ENCODE data around the gene CLDN4.
"Not testable (repeated sequence)": the region's sequence is repeated elsewhere in the genome, so short reads cannot be mapped to it uniquely, and the experiment has no call there.

CLDN4 gene

DNA sequence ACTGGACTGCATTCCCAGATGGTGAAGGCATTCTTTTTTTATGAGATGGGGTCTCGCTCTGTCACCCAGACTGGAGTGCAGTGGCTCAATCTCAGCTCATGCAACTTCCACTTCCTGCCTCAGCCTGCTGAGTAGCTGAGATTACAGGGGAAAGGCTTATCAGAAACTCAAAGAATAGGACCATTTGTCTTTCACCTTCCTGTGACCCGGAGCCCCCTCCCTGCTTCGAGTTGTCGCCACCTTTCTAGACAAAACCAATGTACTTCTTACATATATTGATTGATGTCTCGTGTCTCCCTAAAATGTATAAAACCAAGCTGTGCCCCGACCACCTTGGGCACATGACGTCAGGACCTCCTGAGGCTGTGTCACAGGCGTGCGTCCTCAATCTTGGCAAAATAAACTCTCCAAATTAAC, 13.3 kb downstream of the CLDN4 start:
- no peak for DNase-seq

- peak; percentile 77 for DNase-seq
These were observed 14.2 kb downstream of the CLDN4 start for GRCh38 chr7:73844848-73845460.

DNA sequence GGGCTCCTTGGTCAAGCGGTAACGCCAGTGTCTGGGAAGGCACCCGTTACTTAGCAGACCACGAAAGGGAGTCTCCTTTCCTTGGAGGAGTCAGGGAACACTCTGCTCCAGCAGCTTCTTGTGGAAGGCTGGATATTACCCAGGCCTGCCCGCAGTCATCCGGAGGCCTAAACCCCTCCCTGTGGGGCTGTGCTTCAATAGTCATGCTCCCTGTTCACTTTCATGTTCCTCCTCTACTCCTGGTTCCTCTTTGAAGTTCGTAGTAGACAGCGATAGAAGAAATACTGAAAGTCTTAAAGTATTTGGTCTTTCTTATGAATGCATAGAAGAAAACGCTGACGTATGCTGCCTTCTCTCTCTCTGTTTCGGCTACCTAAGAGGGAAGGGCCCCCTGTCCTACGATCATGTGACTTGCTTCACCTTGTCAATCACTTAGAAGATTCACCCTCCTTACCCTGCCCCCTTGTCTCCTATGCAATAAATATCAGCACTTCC, 15.0 kb downstream of the CLDN4 start:
- not testable (repeated sequence) for DNase-seq

GRCh38 chr7:73847941-73848723, 17.3 kb downstream of the CLDN4 start:
- DNase-seq = no peak

DNA sequence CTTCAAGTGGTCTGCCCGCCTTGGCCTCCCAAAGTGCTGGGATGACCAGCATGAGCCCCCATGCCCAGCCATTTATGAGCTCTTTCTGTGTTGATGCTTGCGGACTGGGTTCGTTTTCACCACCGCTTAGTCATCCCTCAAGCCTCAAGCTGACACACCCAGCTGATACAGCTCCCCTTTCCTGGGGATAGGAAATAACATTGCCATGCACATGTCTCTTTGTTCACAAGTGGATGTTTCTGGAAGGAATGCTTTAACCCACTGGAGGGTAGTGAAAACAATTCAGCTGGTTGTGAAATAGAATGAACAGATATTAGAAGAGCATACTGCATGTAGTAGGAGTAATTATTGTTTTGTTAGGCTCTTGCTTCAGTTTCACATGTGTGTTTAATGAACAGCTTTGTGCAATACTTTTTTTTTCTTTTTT, 20.0 kb downstream of the CLDN4 start:
- DNase-seq = peak; percentile 98

DNA sequence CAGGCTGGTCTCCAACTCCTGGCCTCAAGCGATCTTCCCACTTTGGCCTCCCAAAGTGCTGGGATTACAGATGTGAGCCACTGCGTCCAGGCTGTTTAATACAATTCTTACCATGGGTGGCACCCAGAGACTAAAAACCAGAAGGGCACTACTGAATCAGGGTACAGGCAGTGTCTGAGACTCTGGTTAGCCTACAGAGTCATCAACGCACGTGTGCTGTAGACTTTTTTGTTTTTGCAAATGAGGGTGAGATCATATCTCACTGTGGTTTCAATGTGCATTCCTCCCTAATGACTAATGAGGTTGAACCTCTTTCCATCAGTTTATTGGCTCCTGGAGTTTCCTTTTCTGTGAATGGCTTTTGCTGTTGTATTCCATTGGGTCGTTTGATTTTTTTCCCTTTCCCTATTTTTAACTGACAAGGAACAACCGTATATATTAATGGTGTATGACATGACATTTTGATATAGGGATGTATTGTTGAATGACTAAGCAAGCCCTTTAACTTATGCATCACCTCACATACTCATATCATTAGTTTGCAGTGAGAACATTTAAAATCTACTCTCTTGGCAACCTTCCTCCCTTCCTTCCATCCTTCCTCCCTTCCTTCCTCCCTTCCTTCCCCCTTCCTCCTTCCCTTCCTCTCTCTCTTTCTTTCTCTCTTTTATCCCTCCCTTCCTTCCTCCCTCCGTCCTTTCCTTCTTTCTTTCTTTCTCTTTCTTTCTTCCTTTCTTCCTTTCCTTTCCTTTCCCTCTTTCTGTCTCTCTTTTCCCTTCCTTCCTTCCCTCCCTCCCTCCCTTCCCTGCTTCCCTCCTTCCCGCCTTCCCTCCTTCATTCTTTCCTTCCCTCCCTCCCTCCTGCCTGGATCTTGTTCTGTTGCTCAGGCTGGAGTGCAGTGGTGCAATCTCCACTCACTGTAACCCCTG, 20.9 kb downstream of the CLDN4 start:
- peak; percentile 98 for DNase-seq

DNA sequence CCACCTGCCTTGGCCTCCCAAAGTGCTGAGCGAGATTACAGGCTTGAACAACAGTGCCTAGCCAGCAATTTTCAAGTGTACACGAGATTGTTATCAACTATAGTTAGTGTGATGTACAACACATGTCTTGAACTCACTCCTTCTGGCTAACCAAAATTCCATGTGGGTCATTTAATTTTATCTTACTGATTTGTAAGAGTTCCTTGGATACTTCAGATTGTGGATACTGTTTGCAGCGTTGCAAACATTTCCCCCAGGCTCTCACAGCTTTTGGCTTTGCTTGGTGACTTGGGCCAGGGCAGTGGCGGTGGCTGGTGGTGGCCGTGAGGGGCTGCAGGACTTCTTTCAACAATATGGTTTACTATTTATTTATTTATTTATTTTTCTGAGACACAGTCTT, 21.7 kb downstream of the CLDN4 start:
- no peak for DNase-seq

GRCh38 chr7:73856941-73857340, 26.1 kb downstream of the CLDN4 start:
- DNase-seq = no peak

DNA sequence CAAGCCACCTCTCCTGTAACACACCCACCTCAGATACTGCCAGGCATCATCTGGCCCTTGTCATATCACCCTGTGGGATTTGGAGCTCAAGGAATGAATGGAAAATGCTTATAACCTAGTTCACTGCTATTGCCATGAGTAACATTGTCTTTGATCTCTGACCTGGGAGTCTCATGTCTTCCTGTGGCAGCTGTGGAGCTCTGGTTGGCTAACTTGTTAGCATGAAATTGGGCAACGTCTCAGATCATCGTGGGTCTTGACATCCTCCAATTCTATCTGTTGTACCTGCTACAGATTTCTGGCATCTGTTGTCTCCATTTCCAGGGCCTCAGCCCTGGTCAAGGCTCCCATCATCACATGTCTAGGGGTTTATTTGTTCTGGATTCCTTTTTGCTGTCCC, 28.0 kb downstream of the CLDN4 start:
- no peak for DNase-seq

- DNase-seq = no peak
These were observed 30.1 kb downstream of the CLDN4 start, which contains the start of gene TMEM270 for GRCh38 chr7:73860859-73861258. Gene TMEM270 (plus strand): TSS chr7:73861159. CDS start chr7:73861195, 36 bp downstream.

DNA sequence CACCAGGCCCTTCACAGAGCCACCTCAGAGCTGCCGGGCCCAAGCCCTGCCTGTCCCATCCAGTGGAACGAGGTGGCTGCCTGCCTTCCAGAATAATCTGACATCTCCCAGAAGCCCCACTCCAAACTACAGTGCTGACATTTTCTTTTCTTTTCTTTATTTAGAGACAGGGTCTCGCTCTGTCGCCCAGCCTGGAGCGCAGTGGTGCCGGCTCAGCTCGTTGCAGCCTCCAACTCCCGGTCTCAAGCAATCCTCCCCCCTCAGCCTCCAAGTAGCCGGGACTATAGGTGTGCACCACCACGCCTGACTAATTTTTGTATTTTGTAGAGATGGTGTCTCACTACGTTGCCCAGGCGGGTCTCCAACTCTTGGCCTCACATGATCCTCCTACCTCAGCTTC, 30.5 kb downstream of the CLDN4 start:
- no peak for DNase-seq

- no peak for DNase-seq
These were observed 34.4 kb downstream of the CLDN4 start for GRCh38 chr7:73864981-73865711.

DNA sequence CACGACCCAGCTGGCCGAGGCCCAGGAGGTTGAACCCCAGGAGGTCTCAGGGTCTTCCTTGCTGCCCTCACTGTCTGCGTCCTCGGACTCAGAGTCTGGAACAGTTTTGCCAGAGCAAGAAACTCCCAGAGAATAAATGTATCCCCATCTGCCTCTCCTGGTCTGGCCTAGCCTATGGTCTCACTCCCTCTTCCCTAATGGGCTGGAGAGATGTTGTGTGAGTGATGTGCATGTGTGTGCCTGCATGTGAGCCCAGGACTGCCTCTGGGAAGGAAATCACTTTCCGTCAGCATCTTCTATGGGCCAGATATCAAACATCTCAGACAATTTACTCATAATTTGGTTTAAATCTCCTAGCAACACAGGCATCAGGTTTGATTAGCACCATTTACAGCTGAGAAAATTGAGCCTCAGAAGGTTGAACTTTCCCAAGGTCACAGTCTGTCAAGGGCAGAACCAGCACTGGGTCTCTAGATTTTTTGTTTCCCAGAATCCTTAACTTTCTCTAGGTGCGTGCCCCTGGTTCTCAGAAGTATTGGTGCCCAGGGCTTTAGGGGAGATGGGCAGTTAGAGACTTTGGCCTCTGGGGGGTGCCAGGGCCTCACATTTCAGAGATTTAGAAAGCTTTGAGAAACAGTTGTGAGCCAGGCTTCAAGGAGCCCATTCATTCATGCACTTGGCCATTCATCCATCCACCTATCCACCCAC, 35.1 kb downstream of the CLDN4 start:
- DNase-seq = peak; percentile 67

DNA sequence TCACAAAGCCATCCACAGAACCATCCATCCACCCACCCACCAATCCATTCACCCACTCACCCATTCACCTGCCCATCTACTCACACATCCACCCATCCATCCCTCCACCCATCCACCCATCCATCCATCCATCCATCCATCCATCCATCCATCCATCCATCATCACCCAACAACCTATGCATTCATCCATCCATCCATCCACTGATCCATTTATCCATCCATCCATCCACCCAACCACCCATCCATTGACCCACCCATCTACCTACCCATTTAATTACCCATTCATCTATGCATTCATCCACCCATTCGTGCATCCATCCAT, 35.6 kb downstream of the CLDN4 start:
- DNase-seq = no peak

GRCh38 chr7:73869011-73869798, 38.4 kb downstream of the CLDN4 start:
- no peak for DNase-seq

DNA sequence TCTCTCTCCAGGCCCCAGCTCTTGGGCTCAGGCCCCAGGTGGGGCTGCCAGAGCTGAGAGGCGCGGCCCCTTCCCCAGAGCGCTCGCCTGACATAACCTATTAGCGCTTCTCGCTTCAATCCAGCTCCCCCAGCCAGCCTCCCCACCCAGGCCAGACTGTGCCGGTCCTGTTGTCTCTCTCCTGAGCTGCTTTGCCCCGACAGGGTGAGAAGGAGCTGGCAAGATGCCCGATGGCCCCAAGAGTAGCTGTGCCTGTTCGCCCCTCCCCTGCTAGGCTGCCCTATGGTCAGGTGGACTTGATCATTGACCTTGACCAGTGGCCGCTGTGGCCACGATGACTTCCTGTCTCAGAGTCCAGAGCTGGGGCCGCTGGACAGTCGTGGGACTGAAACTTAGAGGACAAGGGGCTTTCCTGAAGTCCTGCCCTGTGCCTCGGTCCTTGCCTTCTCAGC, 39.3 kb downstream of the CLDN4 start:
- DNase-seq = no peak

- no peak for DNase-seq
These were observed 40.6 kb downstream of the CLDN4 start for GRCh38 chr7:73871163-73872011.

GRCh38 chr7:73872056-73872908, 41.5 kb downstream of the CLDN4 start:
- DNase-seq = no peak

GRCh38 chr7:73876361-73876760, 45.6 kb downstream of the CLDN4 start:
- no peak for DNase-seq

Measured in fibroblast of upper back skin (primary cell).